OCI-LY1 (cell line): ENCODE results near the gene HIPK4.
A peak's percentile ranks its signal among the peaks of the same experiment; 100 is the strongest.

Experiments used
- H2AFZ ChIP-seq: fragments of 200-600 bp; sonication (generic), shearing (Covaris generic); 2 replicates; pipeline ENCODE4 v1.6.0; 2014; ENCODE audit warnings: antibody characterized with exemption, mild to moderate bottlenecking, low read length
- H3F3A ChIP-seq: fragments of 200-600 bp; sonication (generic), shearing (Covaris generic); 2 replicates; pipeline ENCODE4 v1.6.0; 2014; ENCODE audit warnings: mild to moderate bottlenecking, antibody characterized with exemption, low read length, moderate library complexity; ENCODE audit not compliant: insufficient read depth
- H3K27ac ChIP-seq: fragments of 200-600 bp; sonication (generic); 2 replicates; pipeline ENCODE4 v1.5.1; 2014; ENCODE audit warnings: low read length, mixed run types, mild to moderate bottlenecking, low read depth; ENCODE audit not compliant: poor library complexity, severe bottlenecking
- H3K27me3 ChIP-seq: fragments of 200-600 bp; sonication (generic); 2 replicates; pipeline ENCODE4 v1.6.0; 2014; ENCODE audit warnings: antibody characterized with exemption, mild to moderate bottlenecking, low read length, moderate library complexity; ENCODE audit not compliant: insufficient read depth
- H3K36me3 ChIP-seq: fragments of 200-600 bp; sonication (generic); 2 replicates; pipeline ENCODE4 v1.6.1; 2014; ENCODE audit warnings: mild to moderate bottlenecking, antibody characterized with exemption, low read length, moderate library complexity, mixed read lengths; ENCODE audit not compliant: insufficient read depth
- H3K4me1 ChIP-seq: fragments of 200-600 bp; sonication (generic); 2 replicates; pipeline ENCODE4 v1.5.1; 2014; ENCODE audit warnings: mild to moderate bottlenecking, low read length, moderate library complexity; ENCODE audit not compliant: insufficient read depth, severe bottlenecking
- H3K4me2 ChIP-seq: fragments of 200-600 bp; sonication (generic), shearing (Covaris generic); 2 replicates; pipeline ENCODE4 v1.6.1; 2014; ENCODE audit warnings: low read length
- H3K4me3 ChIP-seq: fragments of 200-600 bp; sonication (generic); 2 replicates; pipeline ENCODE4 v1.5.1; 2014; ENCODE audit warnings: low read length, low read depth, mild to moderate bottlenecking, mixed read lengths; ENCODE audit not compliant: poor library complexity, severe bottlenecking
- H3K79me2 ChIP-seq: fragments of 200-600 bp; shearing (Covaris generic); 2 replicates; pipeline ENCODE4 v1.6.1; 2016; ENCODE audit warnings: mixed run types, low read length, mixed read lengths; ENCODE audit not compliant: insufficient read depth
- H3K9ac ChIP-seq: fragments of 200-600 bp; sonication (generic), shearing (Covaris generic); 2 replicates; pipeline ENCODE4 v1.6.1; 2014; ENCODE audit warnings: mild to moderate bottlenecking, low read length, mixed read lengths
- H3K9me2 ChIP-seq: fragments of 200-600 bp; sonication (generic), shearing (Covaris generic); 2 replicates; pipeline ENCODE4 v1.6.1; 2014; ENCODE audit warnings: low read depth, mild to moderate bottlenecking, low read length, mixed read lengths
- H3K9me3 ChIP-seq: fragments of 200-600 bp; shearing (Covaris generic); 2 replicates; pipeline ENCODE4 v1.6.1; 2014; ENCODE audit warnings: low read length, mixed read lengths
- H4K20me1 ChIP-seq: fragments of 200-600 bp; sonication (generic), shearing (Covaris generic); 2 replicates; pipeline ENCODE4 v1.6.0; 2016; ENCODE audit warnings: mild to moderate bottlenecking, low read length; ENCODE audit not compliant: insufficient read depth
- CTCF ChIP-seq: fragments of 200-600 bp; sonication (generic), shearing (Covaris generic); IDR thresholded peaks from 2 replicates; pipeline ENCODE4 v1.5.1; 2017; ENCODE audit warnings: mild to moderate bottlenecking, antibody characterized with exemption, low read length, moderate library complexity, mixed read lengths
- EZH2 ChIP-seq: fragments of 200-600 bp; sonication (generic), shearing (Covaris generic); IDR thresholded peaks from 2 replicates; pipeline ENCODE4 v1.8.0; 2017; ENCODE audit warnings: borderline replicate concordance, mixed run types, mild to moderate bottlenecking, antibody characterized with exemption, low read length, moderate library complexity, mixed read lengths

Gene HIPK4

GRCh38 chr19:40392894-40393517 lies 3.0 kb upstream of the HIPK4 start:
- Histone ChIP-seq H3K9me3 (no peaks in the 10 kb centered on the region), H3K9ac (no peak overlapping the region), H2AFZ (no peak overlapping the region), H3K4me1 (no peaks in the 10 kb centered on the region), H3K4me3 (no peak overlapping the region), H3K9me2 (no peaks in the 10 kb centered on the region), H3K79me2 (no peaks in the 10 kb centered on the region), H3K4me2 (no peak overlapping the region), H3K27ac (no peak overlapping the region), H3F3A (no peaks in the 10 kb centered on the region), H3K36me3 (no peaks in the 10 kb centered on the region), H4K20me1 (no peaks in the 10 kb centered on the region), H3K27me3 (peaks cover 7% of the 10 kb centered on the region)
- no peak for TF ChIP-seq EZH2
- TF ChIP-seq CTCF = peak; percentile 36

- H4K20me1 ChIP-seq = no peaks in the 10 kb centered on the region
- H3K9me2 ChIP-seq = no peaks in the 10 kb centered on the region
- TF ChIP-seq CTCF = no peak
- no peak for TF ChIP-seq EZH2
- H3K27ac ChIP-seq = no peak overlapping the region
- no peak overlapping the region for H3K4me2 ChIP-seq
- H3K27me3 ChIP-seq = peaks cover 7% of the 10 kb centered on the region
- no peak overlapping the region for H2AFZ ChIP-seq
- H3K4me3 ChIP-seq = no peak overlapping the region
- H3K36me3 ChIP-seq = no peaks in the 10 kb centered on the region
- H3K79me2 ChIP-seq = no peaks in the 10 kb centered on the region
- H3K9me3 ChIP-seq = no peaks in the 10 kb centered on the region
- H3F3A ChIP-seq = no peaks in the 10 kb centered on the region
- no peak overlapping the region for H3K9ac ChIP-seq
- no peaks in the 10 kb centered on the region for H3K4me1 ChIP-seq
Observed at GRCh38 chr19:40392123-40392522, 2.1 kb upstream of the HIPK4 start.

- Histone ChIP-seq H4K20me1 (no peaks in the 10 kb centered on the region), H3K4me2 (no peak overlapping the region), H3K27ac (no peak overlapping the region), H3K4me3 (no peak overlapping the region), H3K27me3 (peaks cover 4% of the 10 kb centered on the region; the same call in 1 of the 2 replicates), H3K9me2 (no peaks in the 10 kb centered on the region), H3K9me3 (no peaks in the 10 kb centered on the region), H3K4me1 (no peaks in the 10 kb centered on the region), H3K9ac (no peak overlapping the region), H3K79me2 (no peaks in the 10 kb centered on the region), H3K36me3 (no peaks in the 10 kb centered on the region), H2AFZ (no peak overlapping the region), H3F3A (no peaks in the 10 kb centered on the region)
- no peak for TF ChIP-seq EZH2
- no peak for TF ChIP-seq CTCF
Observed at GRCh38 chr19:40389404-40390083, 437 bp downstream of the HIPK4 start.
